AG04449 (cell line): ENCODE data around the gene PKP3.

Experiments
- CTCF ChIA-PET: fragments of 350-600 bp; formaldehyde crosslinking; extraction: SDS; loops from one replicate; lab custom pipeline; 2021; ENCODE audit warnings: antibody characterized with exemption; lab: Yijun Ruan, JAX
- POLR2A ChIA-PET: fragments of 400-600, 350-600 bp; formaldehyde crosslinking; extraction: SDS; loops from one replicate; lab custom pipeline; 2020; ENCODE audit warnings: antibody characterized with exemption, inconsistent platforms; lab: Yijun Ruan, JAX
- DNase-seq: peaks from one replicate; pipeline ENCODE4 v3.0.0-alpha.2; 2010; ENCODE audit warnings: low read depth, low spot score
- H3K4me3 ChIP-seq: 2 replicates; pipeline ENCODE4 v1.5.1; 2011; ENCODE audit warnings: low read depth, mild to moderate bottlenecking, control low read depth, low read length
- TF ChIP-seq, protein P1 (sequence below): IDR thresholded peaks from one replicate; pipeline ENCODE4 v1.5.1; 2011; ENCODE audit warnings: mild to moderate bottlenecking, moderate library complexity, low read length, control low read depth, inconsistent platforms; ENCODE audit not compliant: insufficient read depth; ENCODE audit errors: missing control alignments

Gene PKP3

DNA sequence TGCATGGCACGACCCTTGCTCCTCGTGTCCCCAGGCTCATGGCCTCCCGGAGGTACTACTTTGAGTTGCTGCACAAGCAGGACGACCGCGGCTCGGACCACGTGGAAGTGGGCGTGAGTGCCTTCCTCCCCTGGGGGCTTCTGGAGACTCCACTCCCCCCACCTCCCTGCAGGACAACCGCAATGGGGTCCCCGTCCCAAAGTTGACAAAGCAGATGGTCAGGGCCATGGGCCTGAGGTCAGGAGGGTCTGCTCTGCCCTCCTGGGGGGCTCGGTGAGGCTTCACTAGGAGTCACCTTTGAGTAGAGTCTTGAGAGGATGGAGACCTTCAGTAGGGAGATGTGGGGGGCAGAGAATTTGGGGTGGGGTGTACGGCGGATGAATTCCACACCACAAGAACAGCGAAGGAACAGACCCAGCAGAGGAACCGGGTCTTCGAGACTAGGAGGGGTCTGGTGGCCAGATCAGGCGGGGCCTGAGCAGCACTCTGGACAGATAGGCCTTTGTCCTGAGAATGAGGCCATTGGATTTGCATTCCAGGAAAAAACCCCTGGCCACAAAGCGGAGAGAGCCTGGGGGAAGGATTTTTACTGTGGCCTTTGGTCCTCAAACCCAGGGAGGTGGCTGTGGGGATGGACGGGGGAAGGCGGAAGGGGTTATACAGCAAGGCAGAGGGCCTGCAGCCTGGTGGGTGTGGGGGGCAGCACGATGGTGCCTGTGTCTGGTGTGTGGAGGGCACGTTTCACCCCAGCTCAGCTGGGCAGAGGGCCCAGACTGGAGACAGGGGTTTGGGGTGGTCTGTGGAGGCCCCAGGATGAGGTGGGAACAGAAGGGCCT lies 20.1 kb upstream of the PKP3 start:
- CTCF ChIA-PET, result no interaction called here
- POLR2A ChIA-PET, result no interaction called here
- no peak for DNase-seq
- TF ChIP-seq, protein P1, sequence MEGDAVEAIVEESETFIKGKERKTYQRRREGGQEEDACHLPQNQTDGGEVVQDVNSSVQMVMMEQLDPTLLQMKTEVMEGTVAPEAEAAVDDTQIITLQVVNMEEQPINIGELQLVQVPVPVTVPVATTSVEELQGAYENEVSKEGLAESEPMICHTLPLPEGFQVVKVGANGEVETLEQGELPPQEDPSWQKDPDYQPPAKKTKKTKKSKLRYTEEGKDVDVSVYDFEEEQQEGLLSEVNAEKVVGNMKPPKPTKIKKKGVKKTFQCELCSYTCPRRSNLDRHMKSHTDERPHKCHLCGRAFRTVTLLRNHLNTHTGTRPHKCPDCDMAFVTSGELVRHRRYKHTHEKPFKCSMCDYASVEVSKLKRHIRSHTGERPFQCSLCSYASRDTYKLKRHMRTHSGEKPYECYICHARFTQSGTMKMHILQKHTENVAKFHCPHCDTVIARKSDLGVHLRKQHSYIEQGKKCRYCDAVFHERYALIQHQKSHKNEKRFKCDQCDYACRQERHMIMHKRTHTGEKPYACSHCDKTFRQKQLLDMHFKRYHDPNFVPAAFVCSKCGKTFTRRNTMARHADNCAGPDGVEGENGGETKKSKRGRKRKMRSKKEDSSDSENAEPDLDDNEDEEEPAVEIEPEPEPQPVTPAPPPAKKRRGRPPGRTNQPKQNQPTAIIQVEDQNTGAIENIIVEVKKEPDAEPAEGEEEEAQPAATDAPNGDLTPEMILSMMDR, result no peak
- H3K4me3 ChIP-seq, result no peak overlapping the region

DNA sequence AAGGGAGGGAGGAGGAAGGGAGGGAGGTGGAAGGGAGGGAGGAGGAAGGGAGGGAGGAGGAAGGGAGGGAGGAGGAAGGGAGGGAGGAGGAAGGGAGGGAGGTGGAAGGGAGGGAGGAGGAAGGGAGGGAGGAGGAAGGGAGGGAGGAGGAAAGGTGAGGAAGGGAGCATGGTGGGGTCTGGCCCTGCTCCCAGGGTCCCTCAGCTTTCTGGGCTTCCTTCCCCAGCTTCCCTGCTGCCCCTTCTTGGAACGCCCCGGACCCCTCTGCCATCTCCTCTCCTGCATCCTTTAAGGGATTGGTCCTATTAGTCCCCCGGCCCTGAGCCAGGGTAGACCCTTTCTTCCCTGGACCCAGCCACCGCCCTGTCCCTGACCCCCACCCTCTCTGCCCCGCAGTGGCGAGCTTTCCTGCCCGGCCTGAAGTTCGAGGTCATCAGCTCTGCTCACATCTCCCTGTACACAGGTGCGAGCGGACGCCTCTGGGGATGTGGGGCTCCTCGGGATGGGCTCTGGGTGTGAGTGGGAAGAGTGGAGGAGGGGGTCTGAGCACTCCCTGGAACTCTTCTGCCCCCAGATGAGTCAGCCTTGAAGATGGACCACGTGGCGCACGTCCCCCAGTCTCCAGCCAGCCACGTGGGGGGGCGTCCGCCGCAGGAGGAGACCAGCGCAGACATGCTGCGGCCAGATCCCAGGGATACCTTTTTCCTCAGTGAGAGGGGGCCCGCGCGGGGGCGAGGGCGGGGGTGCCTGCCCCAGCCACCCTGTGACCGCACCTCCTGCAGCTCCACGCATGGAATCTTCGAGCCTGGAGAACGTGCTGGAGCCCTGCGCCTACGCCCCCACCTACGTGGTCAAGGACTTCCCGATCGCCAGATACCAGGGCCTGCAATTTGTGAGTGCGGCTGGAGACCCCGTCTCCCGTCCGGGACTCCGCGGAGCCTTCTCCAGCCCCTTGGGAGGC lies 18.7 kb upstream of the PKP3 start:
- TF ChIP-seq, protein P1, result no peak
- no peak for DNase-seq
- POLR2A ChIA-PET, result no interaction called here
- CTCF ChIA-PET, result no interaction called here
- H3K4me3 ChIP-seq, result no peak overlapping the region

DNA sequence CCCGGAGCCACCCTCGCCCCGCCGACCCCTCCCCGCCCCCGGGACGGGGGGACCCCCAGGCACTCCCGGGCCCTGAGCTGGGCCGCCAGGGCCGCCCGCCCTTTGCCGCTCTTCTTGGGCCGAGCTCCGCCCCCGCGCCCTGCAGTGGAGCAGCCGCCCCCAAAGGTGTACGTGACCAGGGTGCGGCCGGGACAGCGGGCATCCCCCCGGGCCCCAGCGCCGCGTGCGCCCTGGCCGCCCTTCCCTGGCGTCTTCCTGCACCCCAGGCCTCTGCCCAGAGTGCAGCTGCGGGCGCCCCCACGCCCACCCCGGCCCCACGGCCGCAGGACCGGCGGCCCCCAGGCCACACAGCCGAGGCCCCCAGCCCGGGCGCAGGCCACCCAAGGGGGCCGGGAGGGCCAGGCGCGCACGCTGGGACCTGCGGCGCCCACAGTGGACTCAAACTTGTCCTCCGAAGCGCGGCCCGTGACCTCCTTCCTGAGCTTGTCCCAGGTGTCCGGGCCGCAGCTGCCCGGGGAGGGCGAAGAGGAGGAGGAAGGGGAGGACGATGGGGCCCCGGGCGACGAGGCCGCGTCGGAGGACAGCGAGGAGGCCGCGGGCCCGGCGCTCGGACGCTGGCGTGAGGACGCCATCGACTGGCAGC lies 17.4 kb upstream of the PKP3 start:
- ChIA-PET POLR2A (no interaction called here), CTCF (no interaction called here)
- H3K4me3 ChIP-seq, result no peak overlapping the region
- DNase-seq, result no peak
- TF ChIP-seq, protein P1, result no peak

DNA sequence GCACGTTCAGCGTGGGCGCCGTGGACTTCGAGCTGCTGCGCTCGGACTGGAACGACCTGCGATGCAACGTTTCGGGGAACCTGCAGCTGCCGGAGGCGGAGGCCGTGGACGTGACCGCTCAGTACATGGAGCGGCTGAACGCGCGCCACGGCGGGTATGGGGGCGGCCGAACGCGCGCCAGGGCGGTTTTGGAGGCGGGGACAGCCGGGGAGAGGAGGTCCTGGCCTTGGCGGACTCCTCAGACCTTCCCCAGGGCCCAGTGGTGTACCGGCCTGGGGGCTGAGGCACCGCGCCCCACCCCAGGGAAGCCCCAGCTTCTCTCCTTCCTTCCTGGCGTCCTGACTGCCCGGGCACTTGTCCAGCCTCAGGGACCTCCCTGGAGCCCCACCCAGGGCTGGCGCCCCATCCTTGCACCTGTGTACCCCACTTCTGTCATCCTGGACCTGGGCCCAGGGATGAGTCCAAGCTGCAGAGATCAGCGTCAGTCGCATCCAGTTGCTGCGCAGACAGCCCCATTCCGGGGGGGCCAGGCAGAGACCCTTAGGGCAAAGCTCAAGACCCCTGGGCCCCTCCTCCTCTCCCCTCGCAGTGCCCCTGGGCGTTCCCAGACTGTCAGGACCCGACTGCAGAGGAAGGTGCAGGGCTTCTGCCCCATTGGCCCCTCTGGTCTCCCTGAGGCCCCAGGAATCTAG lies 16.7 kb upstream of the PKP3 start:
- H3K4me3 ChIP-seq, result no peak overlapping the region
- ChIA-PET POLR2A (no interaction called here), CTCF (no interaction called here)
- DNase-seq, result no peak
- TF ChIP-seq, protein P1, result no peak

DNA sequence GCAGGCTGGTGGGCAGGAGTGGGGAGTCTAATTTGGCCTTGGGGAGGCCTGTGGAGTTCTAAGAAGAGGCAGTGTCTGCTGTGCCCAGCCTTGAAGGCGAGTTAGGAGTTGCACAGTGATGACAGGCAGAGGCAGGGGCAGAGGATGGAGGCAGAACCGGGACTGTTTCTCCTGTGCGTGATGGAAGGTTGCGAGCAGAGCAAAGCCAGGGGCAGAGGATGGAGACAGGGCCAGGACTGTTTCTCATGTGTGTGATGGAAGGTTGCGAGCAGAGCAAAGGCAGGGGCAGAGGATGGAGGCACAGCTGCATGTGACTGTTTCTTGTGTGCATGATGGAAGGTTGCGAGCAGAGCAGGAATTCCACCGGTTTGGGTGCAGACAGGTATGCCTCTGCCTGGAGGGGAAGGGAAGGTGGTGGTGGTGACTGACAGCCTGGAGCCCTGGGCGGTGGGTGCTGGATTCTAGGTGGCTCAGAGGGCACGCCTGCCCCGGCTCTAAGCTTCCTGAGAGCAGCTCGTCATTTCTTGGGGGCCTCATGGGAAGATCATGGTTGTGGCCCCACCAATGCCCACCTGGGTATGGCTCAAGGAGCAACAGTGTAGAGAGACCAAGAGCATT lies 16.0 kb upstream of the PKP3 start:
- CTCF ChIA-PET, result no interaction called here
- no peak overlapping the region for H3K4me3 ChIP-seq
- TF ChIP-seq, protein P1, result no peak
- POLR2A ChIA-PET, result no interaction called here
- DNase-seq, result no peak
